B cell (primary cell): ENCODE data around the gene RNH1.

Source experiments
- EZH2 ChIP-seq: IDR thresholded peaks from 2 replicates; pipeline ENCODE4 v1.6.1; 2012; ENCODE audit warnings: borderline replicate concordance, low read depth, mild to moderate bottlenecking, moderate library complexity, low read length; ENCODE audit not compliant: insufficient read depth, poor library complexity, severe bottlenecking
- TF ChIP-seq, protein P1 (sequence below): fragments of 200-600 bp; IDR thresholded peaks from one replicate; pipeline ENCODE4 v1.8.0; 2022; ENCODE audit warnings: antibody characterized with exemption, mild to moderate bottlenecking

DNA sequence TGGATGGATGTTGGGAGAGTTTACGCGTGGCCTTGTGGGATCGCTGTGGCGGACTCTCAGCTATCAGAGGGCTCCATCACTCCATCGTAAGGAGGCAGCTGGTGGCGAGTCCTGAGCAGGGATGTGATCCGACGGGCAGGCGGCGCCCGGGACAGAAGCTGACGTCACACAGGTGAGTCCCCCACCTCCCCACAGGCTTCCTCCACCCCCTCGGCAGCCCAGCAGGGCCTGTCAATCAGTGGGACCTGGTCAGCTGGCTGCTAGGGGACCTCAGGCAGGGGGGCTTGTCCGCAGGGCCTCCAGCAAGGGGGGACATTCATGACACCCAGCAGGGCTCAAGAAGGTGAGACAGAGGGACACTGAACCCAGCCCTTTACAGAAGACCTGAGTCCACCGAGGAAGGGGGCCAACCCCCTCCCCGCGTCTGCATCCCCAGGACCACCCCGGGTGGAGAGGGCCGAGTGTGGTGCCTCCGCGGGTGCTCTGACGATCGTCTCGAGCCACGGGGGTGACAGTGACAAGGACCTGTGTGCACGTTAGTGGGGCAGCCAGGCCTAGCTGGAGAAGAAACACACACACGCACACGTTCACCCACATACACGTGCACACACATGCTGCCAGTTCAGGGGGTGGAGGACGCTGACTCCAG is 21.2 kb upstream of the RNH1 start:
- TF ChIP-seq, protein P1, sequence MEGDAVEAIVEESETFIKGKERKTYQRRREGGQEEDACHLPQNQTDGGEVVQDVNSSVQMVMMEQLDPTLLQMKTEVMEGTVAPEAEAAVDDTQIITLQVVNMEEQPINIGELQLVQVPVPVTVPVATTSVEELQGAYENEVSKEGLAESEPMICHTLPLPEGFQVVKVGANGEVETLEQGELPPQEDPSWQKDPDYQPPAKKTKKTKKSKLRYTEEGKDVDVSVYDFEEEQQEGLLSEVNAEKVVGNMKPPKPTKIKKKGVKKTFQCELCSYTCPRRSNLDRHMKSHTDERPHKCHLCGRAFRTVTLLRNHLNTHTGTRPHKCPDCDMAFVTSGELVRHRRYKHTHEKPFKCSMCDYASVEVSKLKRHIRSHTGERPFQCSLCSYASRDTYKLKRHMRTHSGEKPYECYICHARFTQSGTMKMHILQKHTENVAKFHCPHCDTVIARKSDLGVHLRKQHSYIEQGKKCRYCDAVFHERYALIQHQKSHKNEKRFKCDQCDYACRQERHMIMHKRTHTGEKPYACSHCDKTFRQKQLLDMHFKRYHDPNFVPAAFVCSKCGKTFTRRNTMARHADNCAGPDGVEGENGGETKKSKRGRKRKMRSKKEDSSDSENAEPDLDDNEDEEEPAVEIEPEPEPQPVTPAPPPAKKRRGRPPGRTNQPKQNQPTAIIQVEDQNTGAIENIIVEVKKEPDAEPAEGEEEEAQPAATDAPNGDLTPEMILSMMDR, result no peak
- TF ChIP-seq EZH2, result no peak
